ENCODE measurements around the gene PSTPIP2.

DNA sequence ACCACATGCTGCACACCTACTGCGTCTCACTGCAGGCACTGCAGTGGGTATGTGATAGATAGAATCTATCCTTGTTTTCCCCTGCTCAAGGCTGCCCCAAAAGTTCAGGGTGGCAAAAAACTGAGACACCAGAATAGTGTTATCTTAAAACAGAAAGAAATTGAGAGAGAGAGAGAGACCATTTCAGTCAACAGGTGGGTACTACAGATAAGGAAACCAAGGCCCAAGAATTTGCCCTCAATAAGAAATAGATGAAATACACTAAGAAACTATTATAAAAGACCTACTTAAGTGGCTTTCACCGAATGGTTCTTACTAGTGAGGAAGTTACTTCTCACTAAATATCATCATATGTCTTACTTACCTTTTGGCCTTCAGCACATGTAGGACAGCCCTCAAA is 132.8 kb downstream of the PSTPIP2 start:
- TF ChIP-seq, protein P1, sequence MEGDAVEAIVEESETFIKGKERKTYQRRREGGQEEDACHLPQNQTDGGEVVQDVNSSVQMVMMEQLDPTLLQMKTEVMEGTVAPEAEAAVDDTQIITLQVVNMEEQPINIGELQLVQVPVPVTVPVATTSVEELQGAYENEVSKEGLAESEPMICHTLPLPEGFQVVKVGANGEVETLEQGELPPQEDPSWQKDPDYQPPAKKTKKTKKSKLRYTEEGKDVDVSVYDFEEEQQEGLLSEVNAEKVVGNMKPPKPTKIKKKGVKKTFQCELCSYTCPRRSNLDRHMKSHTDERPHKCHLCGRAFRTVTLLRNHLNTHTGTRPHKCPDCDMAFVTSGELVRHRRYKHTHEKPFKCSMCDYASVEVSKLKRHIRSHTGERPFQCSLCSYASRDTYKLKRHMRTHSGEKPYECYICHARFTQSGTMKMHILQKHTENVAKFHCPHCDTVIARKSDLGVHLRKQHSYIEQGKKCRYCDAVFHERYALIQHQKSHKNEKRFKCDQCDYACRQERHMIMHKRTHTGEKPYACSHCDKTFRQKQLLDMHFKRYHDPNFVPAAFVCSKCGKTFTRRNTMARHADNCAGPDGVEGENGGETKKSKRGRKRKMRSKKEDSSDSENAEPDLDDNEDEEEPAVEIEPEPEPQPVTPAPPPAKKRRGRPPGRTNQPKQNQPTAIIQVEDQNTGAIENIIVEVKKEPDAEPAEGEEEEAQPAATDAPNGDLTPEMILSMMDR (conservative IDR thresholded peaks at IDR 0.05; ENCODE audit: low read depth in 2 of 2): no peak
- no peak for TF ChIP-seq ZNF331 (CRISPR knock-in tag; IDR thresholded peaks at IDR 0.05; ENCODE audit: low read depth)
- no peak for TF ChIP-seq POLR2AphosphoS5 (IDR thresholded peaks at IDR 0.05; ENCODE audit: low read depth)
- TF ChIP-seq EZH2phosphoT487 (IDR thresholded peaks at IDR 0.05; ENCODE audit: unreplicated experiment): no peak
- TF ChIP-seq ZNF114 (CRISPR knock-in tag; IDR thresholded peaks at IDR 0.05): no peak
- TF ChIP-seq, protein P2, sequence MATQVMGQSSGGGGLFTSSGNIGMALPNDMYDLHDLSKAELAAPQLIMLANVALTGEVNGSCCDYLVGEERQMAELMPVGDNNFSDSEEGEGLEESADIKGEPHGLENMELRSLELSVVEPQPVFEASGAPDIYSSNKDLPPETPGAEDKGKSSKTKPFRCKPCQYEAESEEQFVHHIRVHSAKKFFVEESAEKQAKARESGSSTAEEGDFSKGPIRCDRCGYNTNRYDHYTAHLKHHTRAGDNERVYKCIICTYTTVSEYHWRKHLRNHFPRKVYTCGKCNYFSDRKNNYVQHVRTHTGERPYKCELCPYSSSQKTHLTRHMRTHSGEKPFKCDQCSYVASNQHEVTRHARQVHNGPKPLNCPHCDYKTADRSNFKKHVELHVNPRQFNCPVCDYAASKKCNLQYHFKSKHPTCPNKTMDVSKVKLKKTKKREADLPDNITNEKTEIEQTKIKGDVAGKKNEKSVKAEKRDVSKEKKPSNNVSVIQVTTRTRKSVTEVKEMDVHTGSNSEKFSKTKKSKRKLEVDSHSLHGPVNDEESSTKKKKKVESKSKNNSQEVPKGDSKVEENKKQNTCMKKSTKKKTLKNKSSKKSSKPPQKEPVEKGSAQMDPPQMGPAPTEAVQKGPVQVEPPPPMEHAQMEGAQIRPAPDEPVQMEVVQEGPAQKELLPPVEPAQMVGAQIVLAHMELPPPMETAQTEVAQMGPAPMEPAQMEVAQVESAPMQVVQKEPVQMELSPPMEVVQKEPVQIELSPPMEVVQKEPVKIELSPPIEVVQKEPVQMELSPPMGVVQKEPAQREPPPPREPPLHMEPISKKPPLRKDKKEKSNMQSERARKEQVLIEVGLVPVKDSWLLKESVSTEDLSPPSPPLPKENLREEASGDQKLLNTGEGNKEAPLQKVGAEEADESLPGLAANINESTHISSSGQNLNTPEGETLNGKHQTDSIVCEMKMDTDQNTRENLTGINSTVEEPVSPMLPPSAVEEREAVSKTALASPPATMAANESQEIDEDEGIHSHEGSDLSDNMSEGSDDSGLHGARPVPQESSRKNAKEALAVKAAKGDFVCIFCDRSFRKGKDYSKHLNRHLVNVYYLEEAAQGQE (IDR thresholded peaks at IDR 0.05; ENCODE audit: unreplicated experiment): no peak
- TF ChIP-seq JUNB (IDR thresholded peaks at IDR 0.05; ENCODE audit: unreplicated experiment): no peak
- no peak for TF ChIP-seq EZH2 (IDR thresholded peaks at IDR 0.05; ENCODE audit: low read depth, unreplicated experiment)
- no peak for TF ChIP-seq STAT1 (IDR thresholded peaks at IDR 0.05; ENCODE audit: unreplicated experiment)
- TF ChIP-seq CREB1 (CRISPR knock-in tag; IDR thresholded peaks at IDR 0.05; ENCODE audit: low read depth): no peak
- TF ChIP-seq, protein P3, sequence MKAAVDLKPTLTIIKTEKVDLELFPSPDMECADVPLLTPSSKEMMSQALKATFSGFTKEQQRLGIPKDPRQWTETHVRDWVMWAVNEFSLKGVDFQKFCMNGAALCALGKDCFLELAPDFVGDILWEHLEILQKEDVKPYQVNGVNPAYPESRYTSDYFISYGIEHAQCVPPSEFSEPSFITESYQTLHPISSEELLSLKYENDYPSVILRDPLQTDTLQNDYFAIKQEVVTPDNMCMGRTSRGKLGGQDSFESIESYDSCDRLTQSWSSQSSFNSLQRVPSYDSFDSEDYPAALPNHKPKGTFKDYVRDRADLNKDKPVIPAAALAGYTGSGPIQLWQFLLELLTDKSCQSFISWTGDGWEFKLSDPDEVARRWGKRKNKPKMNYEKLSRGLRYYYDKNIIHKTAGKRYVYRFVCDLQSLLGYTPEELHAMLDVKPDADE (IDR thresholded peaks at IDR 0.05): no peak
